ENCODE measurements around the gene CTTNBP2NL.

CTTNBP2NL gene

DNA sequence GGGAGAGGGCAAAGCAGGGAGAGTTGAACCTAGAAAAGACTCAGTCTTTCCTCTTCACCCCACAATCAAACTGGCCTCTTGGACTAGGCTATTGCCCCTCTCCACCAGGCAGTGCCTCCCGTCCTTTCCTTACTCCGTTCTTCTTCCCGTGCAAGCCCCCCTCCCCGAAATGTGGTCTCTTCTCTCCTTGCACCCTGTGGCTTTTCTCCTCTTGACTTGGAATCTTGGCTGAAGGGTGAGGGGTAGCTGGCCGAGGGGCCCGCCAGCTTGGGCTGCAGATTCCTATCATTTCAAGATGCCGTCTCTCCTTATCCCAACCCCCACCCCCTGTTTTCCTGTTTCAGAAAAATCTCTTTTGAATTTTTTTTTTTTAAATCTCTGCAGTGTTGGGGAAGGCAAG, 114.3 kb downstream of the CTTNBP2NL start:
- no peak for DNase-seq (ENCODE audit: low spot score)
- TF ChIP-seq, protein P1, sequence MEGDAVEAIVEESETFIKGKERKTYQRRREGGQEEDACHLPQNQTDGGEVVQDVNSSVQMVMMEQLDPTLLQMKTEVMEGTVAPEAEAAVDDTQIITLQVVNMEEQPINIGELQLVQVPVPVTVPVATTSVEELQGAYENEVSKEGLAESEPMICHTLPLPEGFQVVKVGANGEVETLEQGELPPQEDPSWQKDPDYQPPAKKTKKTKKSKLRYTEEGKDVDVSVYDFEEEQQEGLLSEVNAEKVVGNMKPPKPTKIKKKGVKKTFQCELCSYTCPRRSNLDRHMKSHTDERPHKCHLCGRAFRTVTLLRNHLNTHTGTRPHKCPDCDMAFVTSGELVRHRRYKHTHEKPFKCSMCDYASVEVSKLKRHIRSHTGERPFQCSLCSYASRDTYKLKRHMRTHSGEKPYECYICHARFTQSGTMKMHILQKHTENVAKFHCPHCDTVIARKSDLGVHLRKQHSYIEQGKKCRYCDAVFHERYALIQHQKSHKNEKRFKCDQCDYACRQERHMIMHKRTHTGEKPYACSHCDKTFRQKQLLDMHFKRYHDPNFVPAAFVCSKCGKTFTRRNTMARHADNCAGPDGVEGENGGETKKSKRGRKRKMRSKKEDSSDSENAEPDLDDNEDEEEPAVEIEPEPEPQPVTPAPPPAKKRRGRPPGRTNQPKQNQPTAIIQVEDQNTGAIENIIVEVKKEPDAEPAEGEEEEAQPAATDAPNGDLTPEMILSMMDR (IDR thresholded peaks at IDR 0.05; ENCODE audit: extremely low read depth, missing control alignments) = no peak
